Spleen (tissue), 7 donors: ENCODE measurements around the gene SLC28A1.

ENCODE experiments used
- CTCF ChIP-seq, 11 experiments: fragments of 200-600 bp in 7 of 11; fragments of 450-650 bp in 4 of 11; sonication (generic) in 4 of 11; IDR thresholded peaks in 8 of 11; conservative IDR thresholded peaks in 3 of 11; 1 replicate in 7 of 11; 2 replicates in 4 of 11; pipeline versions ENCODE4 v1.4.0 to v1.8.0; 2016 to 2021; ENCODE audit warnings: antibody characterized with exemption in 11 of 11, inconsistent platforms in 4 of 11, mild to moderate bottlenecking in 1 of 11
- POLR2A ChIP-seq, 3 donors: fragments of 450-650 bp; IDR thresholded peaks; one replicate each; pipeline ENCODE4 v1.5.1; 2017; ENCODE audit warnings: antibody characterized with exemption in 3 of 3, mild to moderate bottlenecking in 1 of 3
- donor health status: DM: no; HTN: no; CAD: no; lungs with moderate emphysema.
- donor health status: DM: no; HTN: no; CAD: no.
- donor health status: DM: no; HTN: no; CAD: no.

- TF ChIP-seq POLR2A (IDR thresholded peaks at IDR 0.05) (no peak), CTCF (IDR thresholded peaks at IDR 0.05 in 8 of 11, conservative IDR thresholded peaks at IDR 0.05 in 3 of 11) (no peak)
These were observed 10.4 kb downstream of the SLC28A1 start for GRCh38 chr15:84894736-84895425.
